ENCODE measurements around the gene NFASC.

Gene NFASC

GRCh38 chr1:205013683-205014367 is 143.2 kb downstream of the NFASC start:
- no peak for DNase-seq
- TF ChIP-seq CTCF (IDR thresholded peaks at IDR 0.05; ENCODE audit: low read depth, low read length, missing control alignments), result no peak
- H3K36me3 ChIP-seq (replicated peaks), result no peaks in the 10 kb centered on the region
- no peak overlapping the region for H3K27ac ChIP-seq
- in situ Hi-C loops (cut with HindIII; ENCODE audit: low pct_ligation_motif_present, low sequenced_read_pairs), result no loop called here
- H3K27me3 ChIP-seq (replicated peaks), result peaks cover 5% of the 10 kb centered on the region
- no peak overlapping the region for H3K4me3 ChIP-seq (ENCODE audit: low read depth, low read length)

- in situ Hi-C loops (cut with HindIII; ENCODE audit: low pct_ligation_motif_present, low sequenced_read_pairs), result no loop called here
- Histone ChIP-seq H3K27me3 (replicated peaks) (peaks cover 5% of the 10 kb centered on the region), H3K4me3 (ENCODE audit: low read depth, low read length) (no peak overlapping the region), H3K36me3 (replicated peaks) (no peaks in the 10 kb centered on the region), H3K27ac (no peak overlapping the region)
- DNase-seq, result no peak
- no peak for TF ChIP-seq CTCF (IDR thresholded peaks at IDR 0.05; ENCODE audit: low read depth, low read length, missing control alignments)
Observed at GRCh38 chr1:205014783-205015182, 144.1 kb downstream of the NFASC start.

DNA sequence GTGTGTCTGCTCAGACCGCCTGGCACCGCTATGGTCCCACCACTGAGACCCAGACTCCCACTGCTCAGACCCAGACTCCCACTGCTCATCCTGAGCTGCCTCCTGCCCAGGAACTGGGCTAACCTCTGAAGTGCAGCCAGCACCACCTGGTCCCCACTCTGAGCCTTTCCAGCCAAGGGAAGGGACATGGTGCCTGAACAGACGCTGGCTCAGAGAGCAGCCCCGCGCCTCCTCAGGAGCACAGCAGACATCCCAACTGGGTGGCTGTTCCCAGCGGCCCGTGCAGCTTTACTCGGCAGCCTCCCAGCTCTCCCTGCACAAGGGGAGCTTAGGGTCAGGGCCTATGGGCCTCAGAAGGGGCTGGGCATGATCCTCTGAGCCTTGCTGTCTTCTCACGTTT is 144.6 kb downstream of the NFASC start:
- Histone ChIP-seq H3K27ac (no peak overlapping the region), H3K4me3 (ENCODE audit: low read depth, low read length) (no peak overlapping the region)

GRCh38 chr1:205016075-205016474 is 145.4 kb downstream of the NFASC start:
- peaks cover 5% of the 10 kb centered on the region for H3K27me3 ChIP-seq (replicated peaks)
- no peak overlapping the region for H3K4me3 ChIP-seq (ENCODE audit: low read depth, low read length)
- H3K36me3 ChIP-seq (replicated peaks), result no peaks in the 10 kb centered on the region
- no peak for DNase-seq
- no peak for TF ChIP-seq CTCF (IDR thresholded peaks at IDR 0.05; ENCODE audit: low read depth, low read length, missing control alignments)
- no peak overlapping the region for H3K27ac ChIP-seq
- in situ Hi-C loops (cut with HindIII; ENCODE audit: low pct_ligation_motif_present, low sequenced_read_pairs), result no loop called here

More for the DNA sequence above, 144.6 kb downstream of the NFASC start:
- in situ Hi-C loops (cut with HindIII; ENCODE audit: low pct_ligation_motif_present, low sequenced_read_pairs), result no loop called here
- H3K36me3 ChIP-seq (replicated peaks), result no peaks in the 10 kb centered on the region
- peaks cover 5% of the 10 kb centered on the region for H3K27me3 ChIP-seq (replicated peaks)
- TF ChIP-seq CTCF (IDR thresholded peaks at IDR 0.05; ENCODE audit: low read depth, low read length, missing control alignments), result no peak
- no peak for DNase-seq

DNA sequence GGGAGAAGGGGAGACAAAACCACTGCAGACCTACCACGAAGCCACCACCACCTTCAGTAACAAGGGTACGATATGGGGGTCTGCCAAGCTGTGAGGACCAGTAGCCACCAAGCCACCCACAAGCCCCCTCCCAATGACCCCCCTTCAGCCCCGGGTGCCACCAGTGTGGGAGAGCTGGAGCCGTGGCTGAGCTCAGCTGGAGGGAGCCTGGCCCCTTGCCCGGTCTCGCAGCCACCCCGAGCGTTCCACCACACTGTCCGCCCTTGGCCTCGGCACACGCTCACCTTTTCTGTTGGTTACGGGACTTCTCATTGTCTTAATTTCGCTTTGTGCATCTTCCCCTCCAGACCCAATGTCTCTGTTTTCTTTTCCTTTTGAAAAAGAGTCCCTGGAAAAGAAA is 145.9 kb downstream of the NFASC start:
- no peak for TF ChIP-seq CTCF (IDR thresholded peaks at IDR 0.05; ENCODE audit: low read depth, low read length, missing control alignments)
- no peak overlapping the region for H3K27ac ChIP-seq
- no peak overlapping the region for H3K4me3 ChIP-seq (ENCODE audit: low read depth, low read length)
- H3K27me3 ChIP-seq (replicated peaks), result peaks cover 5% of the 10 kb centered on the region
- no peaks in the 10 kb centered on the region for H3K36me3 ChIP-seq (replicated peaks)
- in situ Hi-C loops (cut with HindIII; ENCODE audit: low pct_ligation_motif_present, low sequenced_read_pairs), result no loop called here
- no peak for DNase-seq

DNA sequence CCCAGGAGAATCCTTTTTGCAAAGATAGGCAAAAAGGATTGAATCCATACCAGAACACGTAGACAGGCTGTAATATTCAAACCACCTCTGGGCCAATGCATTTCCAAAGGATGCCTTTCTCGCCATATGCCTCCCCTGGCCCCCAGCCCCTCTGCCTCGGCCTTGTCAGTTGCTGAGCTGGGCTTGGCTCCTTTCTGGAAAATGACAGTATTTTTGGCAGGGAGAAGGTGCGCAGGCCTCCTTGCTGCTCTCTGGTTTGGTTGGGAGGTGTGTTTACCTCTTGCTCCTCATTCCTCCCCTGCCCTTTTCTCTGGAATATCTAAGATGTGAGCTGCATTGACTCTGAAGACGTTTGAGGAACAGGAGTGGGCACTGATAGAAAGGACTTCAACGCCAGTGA is 146.3 kb downstream of the NFASC start:
- DNase-seq, result no peak
- in situ Hi-C loops (cut with HindIII; ENCODE audit: low pct_ligation_motif_present, low sequenced_read_pairs), result no loop called here
- H3K36me3 ChIP-seq (replicated peaks), result no peaks in the 10 kb centered on the region

More for the DNA sequence above, 146.3 kb downstream of the NFASC start:
- H3K4me3 ChIP-seq (ENCODE audit: low read depth, low read length), result no peak overlapping the region
- peaks cover 5% of the 10 kb centered on the region for H3K27me3 ChIP-seq (replicated peaks)
- TF ChIP-seq CTCF (IDR thresholded peaks at IDR 0.05; ENCODE audit: low read depth, low read length, missing control alignments), result no peak
- H3K27ac ChIP-seq, result no peak overlapping the region

Measured in brain microvascular endothelial cell (primary cell).